ENCODE measurements around the gene LRRN3.

LRRN3 gene

DNA sequence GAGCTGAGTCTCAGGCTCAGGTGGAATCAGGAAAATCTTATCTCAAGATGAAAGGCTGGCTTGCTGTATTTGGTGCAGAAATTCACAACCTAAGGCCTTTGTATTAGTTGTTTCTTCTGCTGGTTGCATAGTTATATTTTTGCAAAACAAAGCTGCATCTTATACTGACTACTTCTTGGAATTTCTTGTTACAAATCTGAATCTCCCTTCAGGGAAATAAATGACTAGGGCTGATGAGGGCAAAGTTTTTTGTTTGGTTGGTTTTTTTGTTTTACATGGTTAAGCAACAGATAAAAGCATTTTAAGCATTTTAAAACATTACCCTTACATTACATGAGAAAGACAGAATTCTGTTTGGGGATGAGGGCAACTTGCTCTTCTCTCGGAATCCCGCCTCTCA lies 13.9 kb upstream of the LRRN3 start:
- TF ChIP-seq, protein P1, sequence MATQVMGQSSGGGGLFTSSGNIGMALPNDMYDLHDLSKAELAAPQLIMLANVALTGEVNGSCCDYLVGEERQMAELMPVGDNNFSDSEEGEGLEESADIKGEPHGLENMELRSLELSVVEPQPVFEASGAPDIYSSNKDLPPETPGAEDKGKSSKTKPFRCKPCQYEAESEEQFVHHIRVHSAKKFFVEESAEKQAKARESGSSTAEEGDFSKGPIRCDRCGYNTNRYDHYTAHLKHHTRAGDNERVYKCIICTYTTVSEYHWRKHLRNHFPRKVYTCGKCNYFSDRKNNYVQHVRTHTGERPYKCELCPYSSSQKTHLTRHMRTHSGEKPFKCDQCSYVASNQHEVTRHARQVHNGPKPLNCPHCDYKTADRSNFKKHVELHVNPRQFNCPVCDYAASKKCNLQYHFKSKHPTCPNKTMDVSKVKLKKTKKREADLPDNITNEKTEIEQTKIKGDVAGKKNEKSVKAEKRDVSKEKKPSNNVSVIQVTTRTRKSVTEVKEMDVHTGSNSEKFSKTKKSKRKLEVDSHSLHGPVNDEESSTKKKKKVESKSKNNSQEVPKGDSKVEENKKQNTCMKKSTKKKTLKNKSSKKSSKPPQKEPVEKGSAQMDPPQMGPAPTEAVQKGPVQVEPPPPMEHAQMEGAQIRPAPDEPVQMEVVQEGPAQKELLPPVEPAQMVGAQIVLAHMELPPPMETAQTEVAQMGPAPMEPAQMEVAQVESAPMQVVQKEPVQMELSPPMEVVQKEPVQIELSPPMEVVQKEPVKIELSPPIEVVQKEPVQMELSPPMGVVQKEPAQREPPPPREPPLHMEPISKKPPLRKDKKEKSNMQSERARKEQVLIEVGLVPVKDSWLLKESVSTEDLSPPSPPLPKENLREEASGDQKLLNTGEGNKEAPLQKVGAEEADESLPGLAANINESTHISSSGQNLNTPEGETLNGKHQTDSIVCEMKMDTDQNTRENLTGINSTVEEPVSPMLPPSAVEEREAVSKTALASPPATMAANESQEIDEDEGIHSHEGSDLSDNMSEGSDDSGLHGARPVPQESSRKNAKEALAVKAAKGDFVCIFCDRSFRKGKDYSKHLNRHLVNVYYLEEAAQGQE (IDR thresholded peaks at IDR 0.05; ENCODE audit: insufficient replicate concordance, low read depth): no peak
- no peak for TF ChIP-seq GABPA (IDR thresholded peaks at IDR 0.05; ENCODE audit: low read depth)
- no peak for TF ChIP-seq POLR2AphosphoS5 (IDR thresholded peaks at IDR 0.05; ENCODE audit: low read depth)
- TF ChIP-seq, protein P2, sequence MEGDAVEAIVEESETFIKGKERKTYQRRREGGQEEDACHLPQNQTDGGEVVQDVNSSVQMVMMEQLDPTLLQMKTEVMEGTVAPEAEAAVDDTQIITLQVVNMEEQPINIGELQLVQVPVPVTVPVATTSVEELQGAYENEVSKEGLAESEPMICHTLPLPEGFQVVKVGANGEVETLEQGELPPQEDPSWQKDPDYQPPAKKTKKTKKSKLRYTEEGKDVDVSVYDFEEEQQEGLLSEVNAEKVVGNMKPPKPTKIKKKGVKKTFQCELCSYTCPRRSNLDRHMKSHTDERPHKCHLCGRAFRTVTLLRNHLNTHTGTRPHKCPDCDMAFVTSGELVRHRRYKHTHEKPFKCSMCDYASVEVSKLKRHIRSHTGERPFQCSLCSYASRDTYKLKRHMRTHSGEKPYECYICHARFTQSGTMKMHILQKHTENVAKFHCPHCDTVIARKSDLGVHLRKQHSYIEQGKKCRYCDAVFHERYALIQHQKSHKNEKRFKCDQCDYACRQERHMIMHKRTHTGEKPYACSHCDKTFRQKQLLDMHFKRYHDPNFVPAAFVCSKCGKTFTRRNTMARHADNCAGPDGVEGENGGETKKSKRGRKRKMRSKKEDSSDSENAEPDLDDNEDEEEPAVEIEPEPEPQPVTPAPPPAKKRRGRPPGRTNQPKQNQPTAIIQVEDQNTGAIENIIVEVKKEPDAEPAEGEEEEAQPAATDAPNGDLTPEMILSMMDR (IDR thresholded peaks at IDR 0.05; ENCODE audit: insufficient read depth, low read length): no peak
- no peak for TF ChIP-seq SPI1 (IDR thresholded peaks at IDR 0.05; ENCODE audit: borderline replicate concordance, low read depth)
- Histone ChIP-seq H3K27ac (replicated peaks) (no peak overlapping the region), H3K4me3 (replicated peaks; ENCODE audit: insufficient read depth, low read length) (no peak overlapping the region), H3K27me3 (ENCODE audit: insufficient read depth, poor library complexity, severe bottlenecking) (no peaks in the 10 kb centered on the region)
- no peak for DNase-seq (ENCODE audit: low read depth in 1 of 2, low spot score in 1 of 2)

DNA sequence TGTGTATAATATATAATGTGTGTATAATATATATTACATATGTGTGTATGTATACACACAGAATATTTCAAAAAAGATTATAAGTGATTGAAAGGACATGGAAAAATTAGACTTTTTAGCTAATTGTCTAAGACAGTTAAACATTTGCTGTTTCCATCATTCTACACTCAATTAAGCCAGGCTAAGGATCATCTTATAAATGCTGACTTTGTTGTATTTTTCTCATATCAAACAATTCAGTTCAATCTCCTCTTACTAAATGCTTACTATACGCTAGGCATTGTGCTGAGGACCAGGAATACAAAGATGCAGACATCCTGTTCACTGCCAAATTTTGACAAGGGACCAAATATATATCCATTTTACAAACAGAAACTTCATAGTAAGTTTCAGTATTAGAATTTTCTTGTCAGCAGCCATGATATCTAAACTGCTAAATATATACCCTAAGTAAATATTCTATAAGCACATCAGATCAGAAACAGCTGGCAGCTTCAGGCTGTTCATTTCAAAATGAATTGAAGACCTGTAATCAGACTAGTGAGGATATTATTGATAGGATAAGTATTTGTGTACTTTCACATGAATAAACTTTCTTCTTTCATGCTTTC lies 10.3 kb upstream of the LRRN3 start:
- no peaks in the 10 kb centered on the region for H3K27me3 ChIP-seq (ENCODE audit: insufficient read depth, poor library complexity, severe bottlenecking)
- no peak overlapping the region for H3K4me3 ChIP-seq (replicated peaks; ENCODE audit: insufficient read depth, low read length)
- no peak overlapping the region for H3K27ac ChIP-seq (replicated peaks)
- TF ChIP-seq SPI1 (IDR thresholded peaks at IDR 0.05; ENCODE audit: borderline replicate concordance, low read depth) (no peak), POLR2AphosphoS5 (IDR thresholded peaks at IDR 0.05; ENCODE audit: low read depth) (no peak), GABPA (IDR thresholded peaks at IDR 0.05; ENCODE audit: low read depth) (no peak)
- TF ChIP-seq, protein P2 (IDR thresholded peaks at IDR 0.05; ENCODE audit: insufficient read depth, low read length): no peak
- TF ChIP-seq, protein P1 (IDR thresholded peaks at IDR 0.05; ENCODE audit: insufficient replicate concordance, low read depth): no peak
- DNase-seq (ENCODE audit: low read depth in 1 of 2, low spot score in 1 of 2): no peak

DNA sequence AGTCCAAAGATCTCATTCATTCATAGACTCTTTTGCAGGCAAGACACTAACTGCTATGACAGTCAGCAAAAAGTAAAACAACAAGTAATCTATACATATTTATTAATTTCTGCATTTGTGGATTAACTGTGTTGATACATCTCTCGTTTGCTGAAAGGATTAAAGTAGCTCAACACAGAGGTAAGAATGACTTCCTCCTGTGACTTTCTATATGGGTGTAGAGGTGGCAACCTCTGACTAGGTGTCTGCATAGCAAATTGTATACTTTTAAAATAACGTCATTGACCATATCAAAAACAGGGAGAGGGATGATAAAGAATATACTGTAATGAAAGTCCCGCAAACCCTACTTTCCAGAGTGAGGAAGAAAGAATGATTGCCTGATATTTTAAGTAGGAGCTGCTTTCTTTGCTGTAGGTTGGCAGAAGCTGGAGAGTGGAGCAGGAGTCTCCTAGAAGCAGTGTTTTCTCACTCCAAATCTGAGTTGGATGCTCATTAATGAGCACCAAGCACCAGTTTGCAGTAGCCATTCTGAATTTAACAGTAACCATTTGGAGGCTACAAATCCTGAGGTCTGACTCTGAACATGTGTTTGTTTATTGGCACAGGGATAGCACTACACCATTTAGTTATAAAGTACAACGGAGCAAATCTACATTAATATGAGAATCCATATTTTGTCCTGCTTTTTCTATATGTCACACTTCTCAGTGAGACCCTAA lies 9.2 kb upstream of the LRRN3 start:
- H3K27ac ChIP-seq (replicated peaks): no peak overlapping the region
- no peaks in the 10 kb centered on the region for H3K27me3 ChIP-seq (ENCODE audit: insufficient read depth, poor library complexity, severe bottlenecking)
- H3K4me3 ChIP-seq (replicated peaks; ENCODE audit: insufficient read depth, low read length): no peak overlapping the region
- no peak for TF ChIP-seq SPI1 (IDR thresholded peaks at IDR 0.05; ENCODE audit: borderline replicate concordance, low read depth)
- TF ChIP-seq POLR2AphosphoS5 (IDR thresholded peaks at IDR 0.05; ENCODE audit: low read depth): no peak
- TF ChIP-seq, protein P2 (IDR thresholded peaks at IDR 0.05; ENCODE audit: insufficient read depth, low read length): no peak
- no peak for TF ChIP-seq GABPA (IDR thresholded peaks at IDR 0.05; ENCODE audit: low read depth)
- TF ChIP-seq, protein P1 (IDR thresholded peaks at IDR 0.05; ENCODE audit: insufficient replicate concordance, low read depth): no peak
- no peak for DNase-seq (ENCODE audit: low read depth in 1 of 2, low spot score in 1 of 2)

Measured in HL-60 (cell line).